K562 (cell line): ENCODE results near the gene HMX2.

Source experiments
- BHLHE40 ChIP-seq: IDR thresholded peaks from 2 replicates; pipeline ENCODE4 v1.6.1; 2011; ENCODE audit warnings: low read length, improper control_type of control experiment
- ELF4 ChIP-seq: fragments of 450-650 bp; formaldehyde crosslinking; IDR thresholded peaks from 2 replicates; pipeline ENCODE4 v1.4.0; 2022; ENCODE audit warnings: missing genetic modification characterization
- HDAC2 ChIP-seq: fragments of 450-650 bp; IDR thresholded peaks from 2 replicates; pipeline ENCODE4 v1.6.1; 2016; ENCODE audit warnings: mild to moderate bottlenecking
- NCOA2 ChIP-seq, 2 experiments: fragments of 450-650 bp; IDR thresholded peaks; 2 replicates each; pipeline ENCODE4 v1.6.1; 2018; ENCODE audit warnings: mild to moderate bottlenecking in 2 of 2, moderate library complexity in 1 of 2; ENCODE audit not compliant: partially characterized antibody in 2 of 2
- RBM34 ChIP-seq: fragments of 200-400 bp; formaldehyde crosslinking; IDR thresholded peaks from 2 replicates; pipeline ENCODE4 v1.6.1; 2018; ENCODE audit warnings: low read length, borderline replicate concordance; ENCODE audit not compliant: insufficient read depth
- SMARCC2 ChIP-seq: fragments of 450-650 bp; IDR thresholded peaks from 2 replicates; pipeline ENCODE4 v1.6.1; 2017; ENCODE audit warnings: antibody characterized with exemption, moderate library complexity, mild to moderate bottlenecking, low read depth
- SMC3 ChIP-seq: conservative IDR thresholded peaks from 2 replicates; pipeline ENCODE4 v1.6.1; 2011; ENCODE audit warnings: low read depth, low read length, improper control_type of control experiment; ENCODE audit not compliant: insufficient read depth
- SNIP1 ChIP-seq: fragments of 450-650 bp; IDR thresholded peaks from 2 replicates; pipeline ENCODE4 v1.7.1; 2017; ENCODE audit warnings: low read depth, mild to moderate bottlenecking
- ZNF239 ChIP-seq: fragments of 250-450 bp; sonication (Bioruptor Pico); IDR thresholded peaks from 2 replicates; pipeline ENCODE4 v1.4.0; 2020; ENCODE audit warnings: mild to moderate bottlenecking
- TF ChIP-seq, protein P1 (sequence below): fragments of 450-650 bp; conservative IDR thresholded peaks from 2 replicates; pipeline ENCODE4 v1.6.1; 2016; ENCODE audit warnings: missing genetic modification characterization, low read depth, mild to moderate bottlenecking, missing compliant biosample characterization, moderate library complexity
- TF ChIP-seq, protein P2 (sequence below): IDR thresholded peaks from 2 replicates; pipeline ENCODE4 v1.6.1; 2012; ENCODE audit warnings: low read depth, low read length, improper control_type of control experiment, borderline replicate concordance
- TF ChIP-seq, protein P3 (sequence below), 3 experiments: IDR thresholded peaks in 2 of 3; conservative IDR thresholded peaks in 1 of 3; 2 replicates each; pipeline ENCODE4 v1.5.1; 2011 to 2012; ENCODE audit warnings: low read length in 3 of 3, mild to moderate bottlenecking in 3 of 3, control low read depth in 2 of 3, improper control_type of control experiment in 1 of 3, inconsistent platforms in 1 of 3, low read depth in 1 of 3, mixed read lengths in 1 of 3, moderate library complexity in 1 of 3; ENCODE audit not compliant: insufficient read depth in 2 of 3

DNA sequence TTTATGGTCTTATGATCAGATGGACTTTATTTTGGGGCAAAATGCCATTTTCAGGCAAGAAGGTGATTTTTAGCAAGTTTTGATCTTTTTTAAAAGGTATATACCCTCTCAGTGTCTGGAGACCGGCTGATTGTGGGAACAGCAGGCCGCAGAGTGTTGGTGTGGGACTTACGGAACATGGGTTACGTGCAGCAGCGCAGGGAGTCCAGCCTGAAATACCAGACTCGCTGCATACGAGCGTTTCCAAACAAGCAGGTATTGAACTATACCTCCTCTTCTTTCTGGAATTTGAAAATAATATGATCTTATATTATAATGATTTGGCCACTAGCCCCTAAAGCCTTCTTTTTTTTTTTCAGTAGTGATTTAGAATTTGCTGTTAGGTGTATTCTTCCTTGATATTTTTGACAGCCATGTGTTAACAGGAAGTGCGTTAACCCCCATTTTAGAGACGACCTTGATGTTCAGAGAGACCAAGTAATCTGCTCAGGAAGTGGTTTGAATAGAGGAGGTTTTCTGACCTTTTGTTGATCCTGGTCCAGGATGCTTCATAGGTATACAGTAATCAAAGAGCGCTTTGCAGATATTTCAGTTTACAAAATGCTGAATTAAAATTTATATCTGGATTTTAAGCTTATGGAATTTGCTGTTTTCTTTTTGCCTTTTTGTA, 12.5 kb downstream of the HMX2 start:
- TF ChIP-seq ELF4 (no peak), BHLHE40 (no peak), RBM34 (no peak), SNIP1 (no peak), HDAC2 (no peak), SMARCC2 (no peak), ZNF239 (no peak), SMC3 (no peak), NCOA2 (IDR thresholded peaks at IDR 0.05; ENCODE audit: partially characterized antibody in 2 of 2) (no peak)
- TF ChIP-seq, protein P1, sequence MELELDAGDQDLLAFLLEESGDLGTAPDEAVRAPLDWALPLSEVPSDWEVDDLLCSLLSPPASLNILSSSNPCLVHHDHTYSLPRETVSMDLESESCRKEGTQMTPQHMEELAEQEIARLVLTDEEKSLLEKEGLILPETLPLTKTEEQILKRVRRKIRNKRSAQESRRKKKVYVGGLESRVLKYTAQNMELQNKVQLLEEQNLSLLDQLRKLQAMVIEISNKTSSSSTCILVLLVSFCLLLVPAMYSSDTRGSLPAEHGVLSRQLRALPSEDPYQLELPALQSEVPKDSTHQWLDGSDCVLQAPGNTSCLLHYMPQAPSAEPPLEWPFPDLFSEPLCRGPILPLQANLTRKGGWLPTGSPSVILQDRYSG, result no peak
- TF ChIP-seq, protein P2, sequence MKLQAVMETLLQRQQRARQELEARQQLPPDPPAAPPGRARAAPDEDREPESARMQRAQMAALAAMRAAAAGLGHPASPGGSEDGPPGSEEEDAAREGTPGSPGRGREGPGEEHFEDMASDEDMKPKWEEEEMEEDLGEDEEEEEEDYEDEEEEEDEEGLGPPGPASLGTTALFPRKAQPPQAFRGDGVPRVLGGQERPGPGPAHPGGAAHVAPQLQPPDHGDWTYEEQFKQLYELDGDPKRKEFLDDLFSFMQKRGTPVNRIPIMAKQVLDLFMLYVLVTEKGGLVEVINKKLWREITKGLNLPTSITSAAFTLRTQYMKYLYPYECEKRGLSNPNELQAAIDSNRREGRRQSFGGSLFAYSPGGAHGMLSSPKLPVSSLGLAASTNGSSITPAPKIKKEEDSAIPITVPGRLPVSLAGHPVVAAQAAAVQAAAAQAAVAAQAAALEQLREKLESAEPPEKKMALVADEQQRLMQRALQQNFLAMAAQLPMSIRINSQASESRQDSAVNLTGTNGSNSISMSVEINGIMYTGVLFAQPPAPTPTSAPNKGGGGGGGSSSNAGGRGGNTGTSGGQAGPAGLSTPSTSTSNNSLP, result no peak
- TF ChIP-seq, protein P3, sequence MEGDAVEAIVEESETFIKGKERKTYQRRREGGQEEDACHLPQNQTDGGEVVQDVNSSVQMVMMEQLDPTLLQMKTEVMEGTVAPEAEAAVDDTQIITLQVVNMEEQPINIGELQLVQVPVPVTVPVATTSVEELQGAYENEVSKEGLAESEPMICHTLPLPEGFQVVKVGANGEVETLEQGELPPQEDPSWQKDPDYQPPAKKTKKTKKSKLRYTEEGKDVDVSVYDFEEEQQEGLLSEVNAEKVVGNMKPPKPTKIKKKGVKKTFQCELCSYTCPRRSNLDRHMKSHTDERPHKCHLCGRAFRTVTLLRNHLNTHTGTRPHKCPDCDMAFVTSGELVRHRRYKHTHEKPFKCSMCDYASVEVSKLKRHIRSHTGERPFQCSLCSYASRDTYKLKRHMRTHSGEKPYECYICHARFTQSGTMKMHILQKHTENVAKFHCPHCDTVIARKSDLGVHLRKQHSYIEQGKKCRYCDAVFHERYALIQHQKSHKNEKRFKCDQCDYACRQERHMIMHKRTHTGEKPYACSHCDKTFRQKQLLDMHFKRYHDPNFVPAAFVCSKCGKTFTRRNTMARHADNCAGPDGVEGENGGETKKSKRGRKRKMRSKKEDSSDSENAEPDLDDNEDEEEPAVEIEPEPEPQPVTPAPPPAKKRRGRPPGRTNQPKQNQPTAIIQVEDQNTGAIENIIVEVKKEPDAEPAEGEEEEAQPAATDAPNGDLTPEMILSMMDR (IDR thresholded peaks at IDR 0.05 in 2 of 3, conservative IDR thresholded peaks at IDR 0.05 in 1 of 3; ENCODE audit: insufficient read depth in 2 of 3, low read depth in 1 of 3, low read length in 3 of 3), result no peak
